Stimulated activated CD8-positive, alpha-beta memory T cell treated with anti-CD3 and anti-CD28 coated beads, Interleukin-12 subunit alpha, Interleukin-12 subunit beta, amount 100 ng/mL, for 1 hour (primary cell): ENCODE results near the gene CMTM5.
"Not testable (repeated sequence)": the region's sequence is repeated elsewhere in the genome, so short reads cannot be mapped to it uniquely, and the experiment has no call there.

ENCODE experiments used
- DNase-seq: peaks from one replicate; pipeline ENCODE4 v3.0.0-alpha.2; 2020; ENCODE audit warnings: low read depth

The CMTM5 gene

GRCh38 chr14:23415821-23416778, 39.3 kb downstream of the CMTM5 start:
- no peak for DNase-seq

DNA sequence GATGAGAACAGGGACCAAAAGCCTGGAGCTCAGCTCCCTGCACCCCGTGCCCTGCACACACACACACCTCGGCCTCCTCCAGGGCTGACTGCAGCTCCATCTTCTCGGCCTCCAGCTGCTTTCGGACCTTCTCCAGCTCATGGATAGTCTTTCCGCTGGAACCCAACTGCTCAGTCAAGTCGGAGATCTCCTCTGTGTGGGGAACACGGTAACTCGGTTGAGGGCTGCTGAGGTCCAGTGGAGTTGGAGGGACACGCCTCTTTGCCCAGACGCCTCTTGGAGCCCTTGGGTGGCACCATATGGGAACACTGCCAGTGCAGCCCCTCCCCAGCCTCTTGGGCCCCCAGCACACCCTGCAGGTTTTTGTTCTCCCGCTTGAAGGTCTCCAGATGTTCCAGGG, 40.0 kb downstream of the CMTM5 start:
- no peak for DNase-seq

DNA sequence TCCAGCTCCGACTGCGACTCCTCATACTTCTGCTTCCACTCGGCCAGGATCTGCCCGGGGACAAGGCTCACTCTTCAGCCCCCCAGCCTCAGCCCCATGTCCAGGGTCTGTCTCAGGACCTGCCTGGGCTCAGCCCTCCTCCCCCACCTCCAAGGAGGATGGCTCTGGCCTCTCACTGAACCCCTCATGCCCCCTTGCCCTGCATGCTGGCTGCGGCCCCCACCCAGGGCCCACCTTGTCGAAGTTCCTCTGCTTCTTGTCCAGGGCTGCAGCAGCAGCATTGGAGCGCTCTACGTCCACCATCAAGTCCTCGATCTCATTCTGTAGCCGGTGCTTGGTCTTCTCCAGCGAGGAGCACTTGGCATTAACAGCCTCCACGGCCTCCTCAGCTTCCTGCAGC, 40.4 kb downstream of the CMTM5 start:
- DNase-seq, result not testable (repeated sequence)

- no peak for DNase-seq
Observed at GRCh38 chr14:23418021-23418420, 41.2 kb downstream of the CMTM5 start.

- DNase-seq, result not testable (repeated sequence)
Observed at GRCh38 chr14:23419646-23420045, 42.8 kb downstream of the CMTM5 start.

DNA sequence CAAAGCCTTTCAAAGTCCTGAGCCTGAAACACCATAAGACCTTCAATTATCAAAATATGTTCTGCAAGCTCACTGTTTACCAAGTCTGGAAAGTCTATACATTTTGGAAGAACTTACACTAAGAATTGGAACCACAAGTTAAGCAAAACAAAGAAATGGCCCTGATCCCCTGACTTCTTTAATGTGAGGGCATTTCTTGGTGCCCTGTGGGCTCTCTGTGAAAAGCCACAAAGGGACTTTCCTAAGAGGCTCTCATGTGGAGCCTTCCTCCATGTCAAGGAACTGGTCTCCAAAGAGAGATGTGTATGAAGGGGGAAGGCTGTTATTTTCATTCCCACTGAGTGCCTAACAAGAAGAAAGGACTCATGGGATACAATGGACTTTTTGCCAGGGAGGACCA, 44.7 kb downstream of the CMTM5 start:
- no peak for DNase-seq

DNA sequence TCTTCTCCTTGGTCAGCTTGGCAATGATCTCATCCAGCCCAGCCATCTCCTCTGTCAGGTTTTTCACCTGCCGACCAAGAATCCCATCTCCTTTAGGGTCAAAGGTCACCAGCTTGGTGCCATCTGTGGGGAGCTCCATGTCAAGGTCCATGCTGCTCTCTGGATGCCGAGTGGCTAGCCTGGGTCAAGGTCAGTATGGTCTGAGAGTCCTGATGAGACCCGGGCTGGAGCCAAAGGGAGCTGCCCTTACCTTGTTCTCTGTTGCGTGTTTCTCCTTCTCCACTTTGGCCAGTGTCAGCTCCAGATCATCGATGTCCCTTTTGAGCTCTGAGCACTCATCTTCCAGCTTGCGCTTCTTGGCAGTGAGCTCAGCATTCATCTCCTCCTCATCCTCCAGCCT, 46.8 kb downstream of the CMTM5 start:
- DNase-seq, result no peak

GRCh38 chr14:23425169-23425568, 48.3 kb downstream of the CMTM5 start:
- DNase-seq, result no peak

DNA sequence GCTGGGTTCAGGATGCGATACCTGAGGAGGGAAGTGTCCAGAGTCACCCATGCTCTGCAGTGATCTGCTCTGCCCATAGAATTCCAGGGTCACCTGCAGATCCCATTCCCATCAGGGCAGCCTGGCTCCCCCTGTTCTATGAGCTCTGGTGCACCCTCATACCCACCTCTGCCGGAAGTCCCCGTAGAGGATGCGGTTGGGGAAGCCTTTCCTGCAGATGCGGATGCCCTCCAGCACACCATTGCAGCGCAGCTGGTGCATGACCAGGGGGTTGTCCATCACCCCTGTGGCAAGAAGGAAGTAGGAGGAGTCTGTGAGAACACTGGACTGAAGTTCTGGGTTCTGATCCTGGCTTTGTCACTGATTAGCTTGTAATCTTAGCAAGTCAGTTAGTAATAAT, 49.0 kb downstream of the CMTM5 start:
- DNase-seq, result not testable (repeated sequence)

- DNase-seq, result no peak
Observed at GRCh38 chr14:23428686-23429495, 52.0 kb downstream of the CMTM5 start.
